ENCODE results near the gene GGT5.

GGT5 gene

GRCh38 chr22:24171822-24172221, 73.1 kb downstream of the GGT5 start:
- no peak for FAIRE-seq
- DNase-seq (ENCODE audit: insufficient read length, low spot score), result no peak
- TF ChIP-seq POLR2AphosphoS5 (IDR thresholded peaks at IDR 0.05; ENCODE audit: low read depth, low read length), result no peak
- no peak for TF ChIP-seq SPI1 (IDR thresholded peaks at IDR 0.05; ENCODE audit: low read depth, low read length)
- TF ChIP-seq POU2F2 (IDR thresholded peaks at IDR 0.05; ENCODE audit: low read depth, low read length), result no peak
- TF ChIP-seq POLR2A (IDR thresholded peaks at IDR 0.05; ENCODE audit: low read depth, low read length), result no peak
- no peak for TF ChIP-seq PAX5 (IDR thresholded peaks at IDR 0.05; ENCODE audit: insufficient read depth, low read length, severe bottlenecking)
- TF ChIP-seq TAF1 (IDR thresholded peaks at IDR 0.05; ENCODE audit: low read depth, low read length), result no peak

GRCh38 chr22:24170632-24171031, 74.2 kb downstream of the GGT5 start:
- FAIRE-seq (no peak), DNase-seq (ENCODE audit: insufficient read length, low spot score) (no peak)
- TF ChIP-seq SPI1 (IDR thresholded peaks at IDR 0.05; ENCODE audit: low read depth, low read length), result no peak
- TF ChIP-seq POLR2AphosphoS5 (IDR thresholded peaks at IDR 0.05; ENCODE audit: low read depth, low read length), result no peak
- no peak for TF ChIP-seq POLR2A (IDR thresholded peaks at IDR 0.05; ENCODE audit: low read depth, low read length)
- no peak for TF ChIP-seq POU2F2 (IDR thresholded peaks at IDR 0.05; ENCODE audit: low read depth, low read length)
- no peak for TF ChIP-seq PAX5 (IDR thresholded peaks at IDR 0.05; ENCODE audit: insufficient read depth, low read length, severe bottlenecking)
- TF ChIP-seq TAF1 (IDR thresholded peaks at IDR 0.05; ENCODE audit: low read depth, low read length), result no peak

GRCh38 chr22:24170188-24170587, 74.7 kb downstream of the GGT5 start:
- TF ChIP-seq POLR2A (IDR thresholded peaks at IDR 0.05; ENCODE audit: low read depth, low read length) (no peak), POLR2AphosphoS5 (IDR thresholded peaks at IDR 0.05; ENCODE audit: low read depth, low read length) (no peak), TAF1 (IDR thresholded peaks at IDR 0.05; ENCODE audit: low read depth, low read length) (no peak), SPI1 (IDR thresholded peaks at IDR 0.05; ENCODE audit: low read depth, low read length) (no peak), POU2F2 (IDR thresholded peaks at IDR 0.05; ENCODE audit: low read depth, low read length) (no peak), PAX5 (IDR thresholded peaks at IDR 0.05; ENCODE audit: insufficient read depth, low read length, severe bottlenecking) (no peak)
- DNase-seq (ENCODE audit: insufficient read length, low spot score) (no peak), FAIRE-seq (no peak)

All from GM12891 (cell line).